K562 (cell line): ENCODE results near the gene EML2. TPM values are rescaled to one million over a fixed set of nuclear protein-coding genes. Genes with fewer than 3 reads are reported as not detected.

Experiments used
- ARHGAP35 ChIP-seq: fragments of 450-650 bp; IDR thresholded peaks from 2 replicates; pipeline ENCODE4 v1.6.1; 2018; ENCODE audit not compliant: partially characterized antibody
- CREBBP ChIP-seq: IDR thresholded peaks from one replicate; pipeline ENCODE4 v1.6.1; 2012; ENCODE audit warnings: low read depth, mild to moderate bottlenecking, control low read depth, inconsistent platforms, low read length
- CREM ChIP-seq: IDR thresholded peaks from 2 replicates; pipeline ENCODE4 v1.6.1; 2014; ENCODE audit warnings: antibody characterized with exemption, low read depth
- E2F1 ChIP-seq: sonication (generic); formaldehyde crosslinking; IDR thresholded peaks from 2 replicates; pipeline ENCODE4 v1.8.1; 2023; ENCODE audit warnings: mild to moderate bottlenecking, missing genetic modification reagents, moderate library complexity
- ESRRA ChIP-seq: fragments of 450-650 bp; IDR thresholded peaks from 2 replicates; pipeline ENCODE4 v1.6.1; 2014; ENCODE audit warnings: low read depth, mild to moderate bottlenecking, moderate library complexity, borderline replicate concordance
- ETV6 ChIP-seq, 3 experiments: fragments of 150-350 bp in 1 of 3; sonication (generic) in 1 of 3; formaldehyde crosslinking in 1 of 3; IDR thresholded peaks; 2 replicates each; pipeline versions ENCODE4 v1.6.1 to v1.8.0; 2014 to 2022; ENCODE audit warnings: borderline replicate concordance in 2 of 3, low read depth in 2 of 3, antibody characterized with exemption in 1 of 3, low read length in 1 of 3, mild to moderate bottlenecking in 1 of 3, missing genetic modification reagents in 1 of 3
- FOXA3 ChIP-seq, 2 experiments: fragments of 450-650 bp in 1 of 2; sonication (generic) in 1 of 2; formaldehyde crosslinking; IDR thresholded peaks in 1 of 2; conservative IDR thresholded peaks in 1 of 2; 2 replicates each; pipeline versions ENCODE4 v1.4.0 to v1.8.0; 2020 to 2022; ENCODE audit warnings: mild to moderate bottlenecking in 2 of 2, missing genetic modification reagents in 1 of 2
- HMBOX1 ChIP-seq: sonication (generic); IDR thresholded peaks from 2 replicates; pipeline ENCODE4 v1.6.1; 2016
- HMG20B ChIP-seq: fragments of 250-450 bp; sonication (Bioruptor Pico); IDR thresholded peaks from 2 replicates; pipeline ENCODE4 v1.5.0; 2021; ENCODE audit warnings: mild to moderate bottlenecking
- IFI16 ChIP-seq: fragments of 250-450 bp; sonication (Bioruptor Pico); IDR thresholded peaks from 2 replicates; pipeline ENCODE4 v2.1.2; 2022; ENCODE audit warnings: mild to moderate bottlenecking, inconsistent platforms
- MIER1 ChIP-seq: fragments of 450-650 bp; IDR thresholded peaks from 2 replicates; pipeline ENCODE4 v1.6.1; 2016; ENCODE audit warnings: antibody characterized with exemption, mild to moderate bottlenecking, low read depth
- PURB ChIP-seq: sonication (generic); formaldehyde crosslinking; IDR thresholded peaks from 2 replicates; pipeline ENCODE4 v1.9.0; 2021; ENCODE audit warnings: low read depth, mild to moderate bottlenecking, missing genetic modification reagents
- RNF2 ChIP-seq: sonication (generic); IDR thresholded peaks from 2 replicates; pipeline ENCODE4 v1.6.1; 2016
- SAFB ChIP-seq: fragments of 200-400 bp; formaldehyde crosslinking; IDR thresholded peaks from 2 replicates; pipeline ENCODE4 v1.6.1; 2017; ENCODE audit warnings: low read depth, low read length, borderline replicate concordance
- SMC3 ChIP-seq: conservative IDR thresholded peaks from 2 replicates; pipeline ENCODE4 v1.6.1; 2011; ENCODE audit warnings: low read depth, low read length, improper control_type of control experiment; ENCODE audit not compliant: insufficient read depth
- SRSF7 ChIP-seq: fragments of 200-400 bp; formaldehyde crosslinking; optimal IDR thresholded peaks from 2 replicates; pipeline ENCODE3; 2017; ENCODE audit warnings: mild to moderate bottlenecking, low read depth, low read length
- STAT5A ChIP-seq: IDR thresholded peaks from 2 replicates; pipeline ENCODE4 v1.6.1; 2012; ENCODE audit warnings: low read length, inconsistent platforms, borderline replicate concordance
- STAT5B ChIP-seq: fragments of 250-450 bp; sonication (Bioruptor Pico); IDR thresholded peaks from 2 replicates; pipeline ENCODE4 v1.8.0; 2021; ENCODE audit warnings: mild to moderate bottlenecking, inconsistent platforms
- ZBTB34 ChIP-seq: fragments of 250-450 bp; sonication (Bioruptor Pico); IDR thresholded peaks from 2 replicates; pipeline ENCODE4 v1.8.0; 2021; ENCODE audit warnings: mild to moderate bottlenecking, moderate library complexity
- ZBTB8A ChIP-seq: fragments of 450-650 bp; IDR thresholded peaks from 2 replicates; pipeline ENCODE4 v1.6.1; 2018; ENCODE audit warnings: mild to moderate bottlenecking, moderate library complexity; ENCODE audit not compliant: partially characterized antibody
- ZNF408 ChIP-seq: fragments of 250-450 bp; sonication (Bioruptor Pico); IDR thresholded peaks from 2 replicates; pipeline ENCODE4 v1.4.0; 2020; ENCODE audit warnings: low read depth, mild to moderate bottlenecking, moderate library complexity
- ZNF41 ChIP-seq: fragments of 250-450 bp; sonication (Bioruptor Pico); conservative IDR thresholded peaks from 2 replicates; pipeline ENCODE4 v1.4.0; 2020; ENCODE audit warnings: mild to moderate bottlenecking
- ZNF444 ChIP-seq: fragments of 250-450 bp; sonication (Bioruptor Pico); IDR thresholded peaks from 2 replicates; pipeline ENCODE4 v1.4.0; 2020; ENCODE audit warnings: mild to moderate bottlenecking, moderate library complexity
- ZNF644 ChIP-seq: fragments of 200-800 bp; sonication (Bioruptor generic); IDR thresholded peaks from 2 replicates; pipeline ENCODE4 v1.6.1; 2016; ENCODE audit warnings: low read depth, missing genetic modification characterization, missing compliant biosample characterization
- ZNF77 ChIP-seq: fragments of 250-450 bp; sonication (Bioruptor Pico); IDR thresholded peaks from 2 replicates; pipeline ENCODE4 v1.5.0; 2020
- ZNF79 ChIP-seq: fragments of 250-450 bp; sonication (Bioruptor Pico); IDR thresholded peaks from 2 replicates; pipeline ENCODE4 v1.4.0; 2020; ENCODE audit warnings: low read depth, mild to moderate bottlenecking, moderate library complexity
- ZNF830 ChIP-seq: fragments of 250-450 bp; sonication (Bioruptor Pico); IDR thresholded peaks from 2 replicates; pipeline ENCODE4 v1.5.0; 2021; ENCODE audit warnings: mild to moderate bottlenecking
- polyA plus RNA-seq, 8 experiments: library from polyadenylated mRNA; depleted of rRNA in 4 of 8; stranded (reverse) in 5 of 8; unstranded in 3 of 8; fragments of >200 nt; fragmentation: Nextera tagmentation in 2 of 8; fragmentation: Illumina TruSeq in 1 of 8; extraction: Ambion mirVana in 2 of 8; extraction: Trizol in 1 of 8; gene quantifications; 2 replicates each; pipeline versions ENCODE4 v1.2.1 to v1.2.3, GENCODE V29; 2011 to 2014; ENCODE audit warnings: inconsistent platforms in 1 of 8, missing spikeins in 1 of 8
- total RNA-seq, 7 experiments: library from RNA; depleted of rRNA in 6 of 7; stranded (reverse); fragments of >200 nt in 6 of 7; fragmentation: Illumina TruSeq in 2 of 7; extraction: Trizol in 2 of 7; gene quantifications; 2 replicates each; pipeline versions ENCODE4 v1.2.1 to v1.2.3, GENCODE V29; 2011 to 2021; ENCODE audit warnings: low replicate concordance in 1 of 7

Gene EML2
- total and polyA plus RNA-seq, 9 of the 15 experiments (the other 6 are each of a cell fraction or from before 2014, with no cell fraction given), result 2.6 to 69.6 (median 24.8) TPM

- TF ChIP-seq ZBTB34 (CRISPR knock-in tag) (no peak), ZNF444 (CRISPR knock-in tag) (no peak), STAT5A (no peak), ZNF408 (no peak), PURB (no peak), RNF2 (no peak), HMG20B (no peak), CREM (peak; percentile 69), ZNF644 (tag) (no peak), ZNF79 (CRISPR knock-in tag) (no peak), ESRRA (peak; percentile 90), SRSF7 (no peak), IFI16 (CRISPR knock-in tag) (no peak), ETV6 (IDR thresholded peaks at IDR 0.05; ENCODE audit: borderline replicate concordance in 1 of 2, low read depth in 2 of 2, low read length in 1 of 2) (no peak), ETV6 (CRISPR knock-in tag; IDR thresholded peaks at IDR 0.05; ENCODE audit: borderline replicate concordance) (no peak), ARHGAP35 (no peak), CREBBP (no peak), FOXA3 (CRISPR knock-in tag; conservative IDR thresholded peaks at IDR 0.05 in 1 of 2, IDR thresholded peaks at IDR 0.05 in 1 of 2) (no peak), SAFB (no peak), ZBTB8A (no peak), ZNF41 (CRISPR knock-in tag) (no peak), MIER1 (no peak), STAT5B (no peak), ZNF77 (CRISPR knock-in tag) (no peak), HMBOX1 (no peak), SMC3 (no peak), ZNF830 (CRISPR knock-in tag) (no peak), E2F1 (no peak)
These were observed 28.6 kb upstream of the EML2 start, which contains the start of gene GIPR (continued) for GRCh38 chr19:45667620-45668341.
